MM.1S (cell line): ENCODE data around the gene ZCCHC7.

Experiments
- DNase-seq: peaks from one replicate; pipeline ENCODE4 v3.0.0-alpha.2; 2015
- H2AFZ ChIP-seq: fragments of 300-600 bp; sonication (generic); 2 replicates; pipeline ENCODE4 v1.6.0; 2016; ENCODE audit warnings: antibody characterized with exemption, low read length
- H3F3A ChIP-seq: fragments of 300-600 bp; sonication (generic); 2 replicates; pipeline ENCODE4 v1.6.1; 2016; ENCODE audit warnings: mild to moderate bottlenecking, antibody characterized with exemption, low read length, moderate library complexity, mixed read lengths; ENCODE audit not compliant: insufficient read depth
- H3K27ac ChIP-seq: fragments of 300-600 bp; sonication (generic); 2 replicates; pipeline ENCODE4 v1.5.1; 2016; ENCODE audit warnings: mild to moderate bottlenecking, low read length
- H3K27me3 ChIP-seq: fragments of 300-600 bp; sonication (generic); replicated peaks from 2 replicates; pipeline ENCODE4 v1.6.0; 2016; ENCODE audit warnings: low read length; ENCODE audit not compliant: insufficient read depth
- H3K36me3 ChIP-seq: fragments of 300-600 bp; sonication (generic); replicated peaks from 2 replicates; pipeline ENCODE4 v1.6.1; 2016; ENCODE audit warnings: mild to moderate bottlenecking, low read length, mixed read lengths; ENCODE audit not compliant: insufficient read depth
- H3K4me1 ChIP-seq: fragments of 300-600 bp; sonication (generic); 2 replicates; pipeline ENCODE4 v1.6.1; 2016; ENCODE audit warnings: low read length, mixed read lengths
- H3K4me2 ChIP-seq: fragments of 300-600 bp; sonication (generic); 2 replicates; pipeline ENCODE4 v1.6.0; 2016; ENCODE audit warnings: low read depth, low read length
- H3K4me3 ChIP-seq: fragments of 300-600 bp; sonication (generic); 2 replicates; pipeline ENCODE4 v1.5.1; 2016; ENCODE audit warnings: low read length, mixed read lengths
- H3K79me2 ChIP-seq: fragments of 300-600 bp; sonication (generic); 2 replicates; pipeline ENCODE4 v1.6.1; 2016; ENCODE audit warnings: mixed run types, low read length, mixed read lengths
- H3K9ac ChIP-seq: fragments of 300-600 bp; sonication (generic); 2 replicates; pipeline ENCODE4 v1.6.1; 2016; ENCODE audit warnings: low read length, mixed read lengths
- H3K9me2 ChIP-seq: fragments of 300-600 bp; sonication (generic); replicated peaks from 2 replicates; pipeline ENCODE4 v1.6.1; 2016; ENCODE audit warnings: mild to moderate bottlenecking, low read length, mixed read lengths; ENCODE audit not compliant: insufficient read depth
- H3K9me3 ChIP-seq: fragments of 300-600 bp; sonication (generic); replicated peaks from 2 replicates; pipeline ENCODE4 v1.6.1; 2016; ENCODE audit warnings: mild to moderate bottlenecking, low read length, mixed read lengths; ENCODE audit not compliant: insufficient read depth
- H4K20me1 ChIP-seq: fragments of 300-600 bp; sonication (generic); 2 replicates; pipeline ENCODE4 v1.6.1; 2016; ENCODE audit warnings: mild to moderate bottlenecking, low read length, moderate library complexity, mixed read lengths; ENCODE audit not compliant: insufficient read depth
- EZH2 ChIP-seq: fragments of 300-600 bp; sonication (generic); optimal IDR thresholded peaks from 2 replicates; pipeline ENCODE3; 2017; ENCODE audit warnings: low read depth, mild to moderate bottlenecking, antibody characterized with exemption, low read length, mixed read lengths
- EZH2phosphoT487 ChIP-seq: fragments of 300-600 bp; sonication (generic); IDR thresholded peaks from 2 replicates; pipeline ENCODE4 v1.6.1; 2018; ENCODE audit warnings: antibody characterized with exemption, low read length
- TF ChIP-seq, protein P1 (sequence below): fragments of 300-600 bp; sonication (generic); IDR thresholded peaks from 2 replicates; pipeline ENCODE4 v1.5.1; 2016; ENCODE audit warnings: antibody characterized with exemption, low read length, mixed read lengths

Gene ZCCHC7

DNA sequence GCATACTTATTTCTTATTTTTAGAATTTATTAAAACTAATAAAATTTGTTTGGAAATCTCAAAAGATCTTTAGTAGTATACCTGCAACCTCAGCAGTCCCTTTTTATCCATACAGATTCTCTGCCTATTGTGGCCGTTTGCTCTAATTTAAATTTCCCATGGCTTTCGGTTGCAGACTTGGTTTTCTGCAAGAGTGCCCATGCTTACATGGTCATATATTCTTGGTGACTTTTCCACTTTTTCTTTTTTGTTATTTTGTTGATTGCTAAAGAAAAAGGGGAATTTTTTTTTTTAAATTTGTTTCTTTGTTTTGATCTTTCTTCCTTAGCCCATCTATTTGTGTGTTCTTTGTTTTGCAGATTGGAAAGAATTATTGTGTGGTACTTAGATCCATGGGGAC, 20.6 kb downstream of the ZCCHC7 start:
- Histone ChIP-seq H3K27me3 (no peaks in the 10 kb centered on the region), H2AFZ (no peak overlapping the region), H3K9me3 (no peaks in the 10 kb centered on the region), H3K4me1 (peaks cover 10% of the 10 kb centered on the region), H3K79me2 (peaks cover 24% of the 10 kb centered on the region), H3F3A (peaks cover 4% of the 10 kb centered on the region; the same call in 1 of the 2 replicates), H3K4me2 (no peak overlapping the region), H4K20me1 (no peaks in the 10 kb centered on the region; the same call in 1 of the 2 replicates), H3K36me3 (no peaks in the 10 kb centered on the region), H3K27ac (no peak overlapping the region), H3K9me2 (no peaks in the 10 kb centered on the region), H3K9ac (no peak overlapping the region), H3K4me3 (no peak overlapping the region)
- no peak for TF ChIP-seq EZH2
- no peak for TF ChIP-seq EZH2phosphoT487
- TF ChIP-seq, protein P1, sequence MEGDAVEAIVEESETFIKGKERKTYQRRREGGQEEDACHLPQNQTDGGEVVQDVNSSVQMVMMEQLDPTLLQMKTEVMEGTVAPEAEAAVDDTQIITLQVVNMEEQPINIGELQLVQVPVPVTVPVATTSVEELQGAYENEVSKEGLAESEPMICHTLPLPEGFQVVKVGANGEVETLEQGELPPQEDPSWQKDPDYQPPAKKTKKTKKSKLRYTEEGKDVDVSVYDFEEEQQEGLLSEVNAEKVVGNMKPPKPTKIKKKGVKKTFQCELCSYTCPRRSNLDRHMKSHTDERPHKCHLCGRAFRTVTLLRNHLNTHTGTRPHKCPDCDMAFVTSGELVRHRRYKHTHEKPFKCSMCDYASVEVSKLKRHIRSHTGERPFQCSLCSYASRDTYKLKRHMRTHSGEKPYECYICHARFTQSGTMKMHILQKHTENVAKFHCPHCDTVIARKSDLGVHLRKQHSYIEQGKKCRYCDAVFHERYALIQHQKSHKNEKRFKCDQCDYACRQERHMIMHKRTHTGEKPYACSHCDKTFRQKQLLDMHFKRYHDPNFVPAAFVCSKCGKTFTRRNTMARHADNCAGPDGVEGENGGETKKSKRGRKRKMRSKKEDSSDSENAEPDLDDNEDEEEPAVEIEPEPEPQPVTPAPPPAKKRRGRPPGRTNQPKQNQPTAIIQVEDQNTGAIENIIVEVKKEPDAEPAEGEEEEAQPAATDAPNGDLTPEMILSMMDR, result no peak
- DNase-seq, result no peak

DNA sequence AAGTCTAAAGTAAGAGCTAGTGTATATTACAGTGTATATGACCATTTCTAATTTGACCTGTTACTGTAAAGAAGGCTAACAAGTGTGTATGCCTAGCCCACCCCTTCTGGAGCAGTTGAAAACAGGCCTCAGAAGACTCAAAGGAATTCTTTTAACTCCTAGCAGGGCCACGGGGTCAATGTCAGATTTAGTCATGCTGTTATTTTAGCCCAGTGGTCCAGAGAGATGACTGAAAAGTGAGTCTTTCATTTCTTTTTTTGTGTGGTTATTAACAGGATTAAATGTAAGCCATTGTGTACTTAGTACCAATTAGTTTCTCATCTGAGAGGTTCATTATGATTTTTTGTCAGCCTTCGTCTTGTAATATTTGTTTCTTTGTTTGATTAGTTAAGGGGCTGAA, 24.4 kb downstream of the ZCCHC7 start:
- H3K9me3 ChIP-seq, result no peaks in the 10 kb centered on the region
- H3K27me3 ChIP-seq, result no peaks in the 10 kb centered on the region
- no peaks in the 10 kb centered on the region for H3K36me3 ChIP-seq
- H4K20me1 ChIP-seq, result no peaks in the 10 kb centered on the region; the same call in 1 of the 2 replicates
- H3K9ac ChIP-seq, result no peak overlapping the region
- no peak for TF ChIP-seq EZH2
- TF ChIP-seq, protein P1, result no peak
- no peak for TF ChIP-seq EZH2phosphoT487
- H3K27ac ChIP-seq, result no peak overlapping the region
- H3F3A ChIP-seq, result no peaks in the 10 kb centered on the region
- H3K4me3 ChIP-seq, result no peak overlapping the region
- H2AFZ ChIP-seq, result no peak overlapping the region
- H3K4me1 ChIP-seq, result peaks cover 6% of the 10 kb centered on the region
- H3K4me2 ChIP-seq, result no peak overlapping the region
- no peak for DNase-seq
- no peaks in the 10 kb centered on the region for H3K9me2 ChIP-seq
- H3K79me2 ChIP-seq, result peaks cover 9% of the 10 kb centered on the region

DNA sequence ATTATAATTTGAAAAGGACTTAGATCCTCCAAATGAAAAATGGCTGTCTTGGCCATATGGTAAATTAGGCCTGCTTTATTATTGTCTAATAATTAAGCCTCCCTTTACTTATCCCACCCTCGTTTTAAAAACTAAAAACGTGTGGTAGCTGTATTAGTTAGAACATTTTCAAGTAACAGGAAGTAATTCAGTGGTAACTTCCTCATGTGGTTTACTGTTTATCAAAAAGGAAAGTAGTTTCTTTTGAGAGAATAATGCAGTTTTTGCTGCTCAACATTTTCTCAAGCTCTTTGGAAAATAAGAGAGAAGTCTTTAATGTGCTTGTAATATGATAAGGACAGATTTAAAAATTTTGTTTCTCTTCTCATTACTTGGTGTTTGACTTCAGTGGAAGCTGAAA, 26.0 kb downstream of the ZCCHC7 start:
- Histone ChIP-seq H3K4me3 (peak overlapping the region; percentile 21), H2AFZ (peak overlapping the region; percentile 7; the same call in 1 of the 2 replicates)

More for the DNA sequence above, 26.0 kb downstream of the ZCCHC7 start:
- no peaks in the 10 kb centered on the region for H4K20me1 ChIP-seq
- no peaks in the 10 kb centered on the region for H3K36me3 ChIP-seq
- H3K9ac ChIP-seq, result no peak overlapping the region
- no peaks in the 10 kb centered on the region for H3K9me2 ChIP-seq
- H3F3A ChIP-seq, result no peaks in the 10 kb centered on the region
- no peaks in the 10 kb centered on the region for H3K27me3 ChIP-seq
- no peaks in the 10 kb centered on the region for H3K79me2 ChIP-seq
- peaks cover 6% of the 10 kb centered on the region for H3K4me1 ChIP-seq
- peak overlapping the region; percentile 50; the same call in 1 of the 2 replicates for H3K4me2 ChIP-seq
- DNase-seq, result peak; percentile 57
- TF ChIP-seq EZH2 (no peak), EZH2phosphoT487 (no peak)
- TF ChIP-seq, protein P1, result no peak
- H3K9me3 ChIP-seq, result no peaks in the 10 kb centered on the region
- peak overlapping the region; percentile 1; the same call in 1 of the 2 replicates for H3K27ac ChIP-seq
